ENCODE data around the gene KLHL29. TPM values are rescaled to one million over a fixed set of nuclear protein-coding genes. Genes with fewer than 3 reads are reported as not detected.

The KLHL29 gene
- total and polyA plus RNA-seq, 2 experiments from 2014 or later: 1.9 to 6.4 TPM

DNA sequence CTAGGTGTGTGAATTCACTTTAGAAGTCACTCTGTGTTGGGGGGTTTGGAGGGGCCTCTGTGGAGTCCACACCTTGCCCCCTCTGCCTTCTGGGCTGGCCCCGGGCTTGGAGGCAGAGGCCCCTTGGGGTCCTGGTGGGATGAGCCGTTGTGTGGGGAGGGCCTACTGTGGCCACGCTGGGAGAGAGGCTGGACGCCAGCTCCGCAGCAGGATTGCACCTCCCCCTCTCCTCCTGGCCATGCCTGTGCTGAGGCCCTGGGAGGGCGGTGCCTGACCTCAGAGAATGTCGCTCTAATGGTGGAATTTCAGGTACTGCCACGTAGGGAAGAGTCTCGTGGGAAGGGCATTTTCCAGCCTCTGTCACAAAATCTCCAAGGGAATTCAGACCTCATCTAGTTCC is 304.9 kb downstream of the KLHL29 start:
- TF ChIP-seq EZH2phosphoT487 (IDR thresholded peaks at IDR 0.05; ENCODE audit: insufficient read depth, low read depth) (no peak), EZH2 (IDR thresholded peaks at IDR 0.05; ENCODE audit: insufficient read depth, poor library complexity, severe bottlenecking) (no peak)
- no peak overlapping the region for H3K27ac ChIP-seq
- 66 to 77% methylated on average over 6 to 9 of the region's 9 CpGs for WGBS, 2 experiments (ENCODE audit: low coverage in 1 of 2, low lambda C conversion rate in 2 of 2, missing lambda C conversion rate in 2 of 2)
- no peak for DNase-seq
- H3F3A ChIP-seq (ENCODE audit: insufficient read depth): no peaks in the 10 kb centered on the region
- H3K4me1 ChIP-seq (ENCODE audit: insufficient read depth): no peaks in the 10 kb centered on the region
- H3K27me3 ChIP-seq (replicated peaks; ENCODE audit: insufficient read depth): no peaks in the 10 kb centered on the region
- no peak overlapping the region for H3K9ac ChIP-seq
- no peaks in the 10 kb centered on the region for H3K79me2 ChIP-seq (ENCODE audit: insufficient read depth)
- H3K9me3 ChIP-seq (ENCODE audit: low read depth): no peaks in the 10 kb centered on the region
- no peaks in the 10 kb centered on the region for H4K20me1 ChIP-seq (ENCODE audit: insufficient read depth)
- H3K9me2 ChIP-seq (ENCODE audit: insufficient read depth): no peaks in the 10 kb centered on the region
- H3K4me2 ChIP-seq (ENCODE audit: unreplicated experiment): no peak overlapping the region
- H3K4me3 ChIP-seq: no peak overlapping the region
- in situ Hi-C loops (cut with MboI): no loop called here
- H2AFZ ChIP-seq: no peak overlapping the region
- H3K36me3 ChIP-seq (ENCODE audit: low read depth): no peaks in the 10 kb centered on the region

DNA sequence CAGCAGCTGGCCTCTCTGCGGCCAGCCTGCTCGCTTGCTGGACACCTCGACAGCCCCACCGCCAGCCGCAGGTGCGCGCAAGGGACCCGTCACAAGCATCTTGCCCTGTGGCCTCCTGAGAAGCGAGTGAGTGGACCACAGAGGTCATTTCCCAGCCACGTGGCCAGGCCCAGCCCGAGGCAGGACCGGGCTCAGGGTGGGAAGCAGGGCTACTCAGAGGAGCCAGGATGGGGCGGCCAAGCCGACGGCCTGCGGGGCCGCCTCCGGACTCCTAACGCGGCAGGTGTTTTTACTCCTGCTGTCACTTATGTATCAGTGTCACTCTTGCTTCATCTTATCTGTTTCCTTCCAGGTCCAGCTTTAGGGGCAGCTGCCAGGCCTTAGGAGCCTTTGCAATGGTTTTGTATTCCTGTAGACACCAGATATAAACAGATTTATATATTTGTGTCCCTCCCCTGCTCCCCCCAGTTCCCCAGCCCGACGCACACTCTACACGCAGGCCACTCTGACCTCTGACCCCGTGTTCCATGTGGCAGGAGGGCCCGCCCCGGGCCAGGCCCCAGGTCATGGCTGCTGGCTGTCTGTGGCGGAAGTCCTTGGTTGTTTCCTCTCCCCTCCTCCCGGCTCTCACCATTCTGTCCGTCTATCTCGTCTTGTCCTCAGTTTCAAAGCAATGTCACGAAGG is 305.6 kb downstream of the KLHL29 start:
- Histone ChIP-seq H3K9me3 (ENCODE audit: low read depth) (no peaks in the 10 kb centered on the region), H3K4me2 (ENCODE audit: unreplicated experiment) (no peak overlapping the region), H3F3A (ENCODE audit: insufficient read depth) (no peaks in the 10 kb centered on the region), H3K4me3 (no peak overlapping the region), H3K27ac (no peak overlapping the region), H3K4me1 (ENCODE audit: insufficient read depth) (no peaks in the 10 kb centered on the region), H3K9me2 (ENCODE audit: insufficient read depth) (no peaks in the 10 kb centered on the region), H3K27me3 (replicated peaks; ENCODE audit: insufficient read depth) (no peaks in the 10 kb centered on the region), H4K20me1 (ENCODE audit: insufficient read depth) (no peaks in the 10 kb centered on the region), H2AFZ (no peak overlapping the region), H3K79me2 (ENCODE audit: insufficient read depth) (no peaks in the 10 kb centered on the region), H3K36me3 (ENCODE audit: low read depth) (no peaks in the 10 kb centered on the region), H3K9ac (no peak overlapping the region)
- in situ Hi-C loops (cut with MboI): no loop called here
- 84 to 89% methylated on average over 30 to 31 of the region's 31 CpGs for WGBS, 2 experiments (ENCODE audit: low coverage in 1 of 2, low lambda C conversion rate in 2 of 2, missing lambda C conversion rate in 2 of 2)
- TF ChIP-seq EZH2 (IDR thresholded peaks at IDR 0.05; ENCODE audit: insufficient read depth, poor library complexity, severe bottlenecking): no peak
- TF ChIP-seq EZH2phosphoT487 (IDR thresholded peaks at IDR 0.05; ENCODE audit: insufficient read depth, low read depth): no peak
- no peak for DNase-seq

DNA sequence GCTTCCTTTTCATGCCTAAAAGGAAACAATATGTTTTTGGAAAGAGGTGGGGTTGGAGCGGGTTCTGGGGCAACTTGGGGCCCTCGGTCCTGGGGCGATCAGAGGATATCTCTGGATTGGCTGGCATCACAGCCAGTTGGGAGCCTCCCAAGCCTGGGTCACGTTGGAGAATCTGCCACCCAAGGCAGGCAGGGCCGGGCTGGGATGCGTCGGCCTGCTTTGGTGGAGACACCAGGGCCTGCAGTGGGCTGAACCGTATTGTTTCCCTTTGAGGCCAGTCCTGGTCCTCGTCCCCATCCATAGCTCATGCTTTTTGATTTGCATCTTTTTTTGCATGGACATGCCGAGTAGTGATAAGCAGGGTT is 306.1 kb downstream of the KLHL29 start:
- Histone ChIP-seq H3K79me2 (ENCODE audit: insufficient read depth) (no peaks in the 10 kb centered on the region), H3K4me3 (no peak overlapping the region), H3K27me3 (replicated peaks; ENCODE audit: insufficient read depth) (no peaks in the 10 kb centered on the region), H3K9me2 (ENCODE audit: insufficient read depth) (no peaks in the 10 kb centered on the region), H3K9ac (no peak overlapping the region), H3K36me3 (ENCODE audit: low read depth) (no peaks in the 10 kb centered on the region), H3K4me1 (ENCODE audit: insufficient read depth) (no peaks in the 10 kb centered on the region), H3K27ac (no peak overlapping the region), H3K9me3 (ENCODE audit: low read depth) (no peaks in the 10 kb centered on the region), H3K4me2 (ENCODE audit: unreplicated experiment) (no peak overlapping the region), H2AFZ (no peak overlapping the region), H4K20me1 (ENCODE audit: insufficient read depth) (no peaks in the 10 kb centered on the region), H3F3A (ENCODE audit: insufficient read depth) (no peaks in the 10 kb centered on the region)
- in situ Hi-C loops (cut with MboI): no loop called here
- 93 to 97% methylated on average over 10 of the region's 10 CpGs for WGBS, 2 experiments (ENCODE audit: low coverage in 1 of 2, low lambda C conversion rate in 2 of 2, missing lambda C conversion rate in 2 of 2)
- no peak for DNase-seq
- TF ChIP-seq EZH2phosphoT487 (IDR thresholded peaks at IDR 0.05; ENCODE audit: insufficient read depth, low read depth) (no peak), EZH2 (IDR thresholded peaks at IDR 0.05; ENCODE audit: insufficient read depth, poor library complexity, severe bottlenecking) (no peak)

DNA sequence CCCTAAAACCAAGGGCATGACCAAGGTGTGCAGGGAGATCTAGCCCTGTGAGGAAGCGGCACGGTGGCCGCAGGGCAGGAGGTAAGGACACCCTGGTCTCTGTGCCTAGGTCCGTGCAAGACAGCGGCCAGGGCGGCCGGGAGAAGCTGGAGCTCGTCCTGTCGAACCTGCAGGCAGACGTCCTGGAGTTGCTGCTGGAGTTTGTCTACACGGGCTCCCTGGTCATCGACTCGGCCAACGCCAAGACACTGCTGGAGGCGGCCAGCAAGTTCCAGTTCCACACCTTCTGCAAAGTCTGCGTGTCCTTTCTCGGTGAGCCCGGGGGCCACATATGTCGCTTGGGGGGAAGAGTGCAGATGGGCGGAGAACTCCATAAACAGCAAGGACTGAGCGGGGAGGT is 306.6 kb downstream of the KLHL29 start:
- H3K9me2 ChIP-seq (ENCODE audit: insufficient read depth): no peaks in the 10 kb centered on the region
- TF ChIP-seq EZH2phosphoT487 (IDR thresholded peaks at IDR 0.05; ENCODE audit: insufficient read depth, low read depth) (no peak), EZH2 (IDR thresholded peaks at IDR 0.05; ENCODE audit: insufficient read depth, poor library complexity, severe bottlenecking) (no peak)
- H3K27ac ChIP-seq: no peak overlapping the region
- H3F3A ChIP-seq (ENCODE audit: insufficient read depth): no peaks in the 10 kb centered on the region
- H3K79me2 ChIP-seq (ENCODE audit: insufficient read depth): no peaks in the 10 kb centered on the region
- 93 to 96% methylated on average over 20 to 21 of the region's 21 CpGs for WGBS, 2 experiments (ENCODE audit: low coverage in 1 of 2, low lambda C conversion rate in 2 of 2, missing lambda C conversion rate in 2 of 2)
- DNase-seq: no peak
- no peaks in the 10 kb centered on the region for H4K20me1 ChIP-seq (ENCODE audit: insufficient read depth)
- no peak overlapping the region for H3K4me3 ChIP-seq
- H2AFZ ChIP-seq: no peak overlapping the region
- no peaks in the 10 kb centered on the region for H3K27me3 ChIP-seq (replicated peaks; ENCODE audit: insufficient read depth)
- H3K9me3 ChIP-seq (ENCODE audit: low read depth): no peaks in the 10 kb centered on the region
- H3K36me3 ChIP-seq (ENCODE audit: low read depth): no peaks in the 10 kb centered on the region
- in situ Hi-C loops (cut with MboI): no loop called here
- H3K9ac ChIP-seq: no peak overlapping the region
- H3K4me2 ChIP-seq (ENCODE audit: unreplicated experiment): no peak overlapping the region
- H3K4me1 ChIP-seq (ENCODE audit: insufficient read depth): no peaks in the 10 kb centered on the region

Measured in GM23248 (cell line).